Bone marrow (tissue), 2 donors: ENCODE data around the gene ZNF184.

ENCODE experiments used
- DNase-seq, 2 donors: peaks; one replicate each; lab custom pipeline; 2025; lab: John Stamatoyannopoulos, UW

The ZNF184 gene

DNA sequence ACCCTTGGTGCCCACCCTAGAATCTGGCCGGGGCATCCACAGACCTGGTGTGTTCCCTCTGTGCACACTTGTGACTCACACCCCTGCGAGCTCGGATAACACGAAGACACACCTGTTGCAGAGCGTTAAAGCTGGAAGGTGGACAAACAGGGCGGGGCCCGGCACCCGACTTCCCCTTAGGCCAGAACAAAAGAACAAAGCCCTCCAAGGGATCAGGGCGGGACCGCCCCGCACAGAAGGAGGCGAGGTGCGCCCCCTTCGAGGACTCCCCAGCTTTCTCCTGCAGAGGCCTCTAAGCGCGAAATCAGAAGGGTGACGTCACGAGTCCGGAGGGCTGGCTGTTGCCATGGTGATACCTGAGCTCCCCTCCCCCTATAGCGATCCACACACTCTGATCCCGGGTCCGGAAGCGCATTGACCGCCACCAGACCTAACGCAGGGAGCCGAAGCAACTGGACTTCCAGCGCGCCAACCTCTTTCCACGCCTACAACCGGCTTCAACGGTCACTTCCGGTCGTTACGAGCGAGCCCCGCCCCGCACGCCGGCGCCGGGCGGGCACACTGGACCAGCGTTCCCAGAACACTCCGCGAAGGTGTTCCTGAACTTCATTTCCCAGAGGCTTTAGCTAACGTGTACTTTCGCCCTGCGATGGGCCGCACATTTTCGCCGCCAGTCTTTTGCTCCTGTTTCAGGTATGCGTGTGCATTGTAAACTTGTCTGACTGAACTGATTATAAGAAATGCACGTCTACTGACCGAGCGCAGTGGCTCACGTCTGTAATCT is at the start of gene ZNF184:
Gene ZNF184, minus strand, starts transcription at position 489 of the 784 bp plus-strand sequence. CDS start 811 bp downstream, outside the sequence.
- peak; percentile 78 to 86 for DNase-seq

DNA sequence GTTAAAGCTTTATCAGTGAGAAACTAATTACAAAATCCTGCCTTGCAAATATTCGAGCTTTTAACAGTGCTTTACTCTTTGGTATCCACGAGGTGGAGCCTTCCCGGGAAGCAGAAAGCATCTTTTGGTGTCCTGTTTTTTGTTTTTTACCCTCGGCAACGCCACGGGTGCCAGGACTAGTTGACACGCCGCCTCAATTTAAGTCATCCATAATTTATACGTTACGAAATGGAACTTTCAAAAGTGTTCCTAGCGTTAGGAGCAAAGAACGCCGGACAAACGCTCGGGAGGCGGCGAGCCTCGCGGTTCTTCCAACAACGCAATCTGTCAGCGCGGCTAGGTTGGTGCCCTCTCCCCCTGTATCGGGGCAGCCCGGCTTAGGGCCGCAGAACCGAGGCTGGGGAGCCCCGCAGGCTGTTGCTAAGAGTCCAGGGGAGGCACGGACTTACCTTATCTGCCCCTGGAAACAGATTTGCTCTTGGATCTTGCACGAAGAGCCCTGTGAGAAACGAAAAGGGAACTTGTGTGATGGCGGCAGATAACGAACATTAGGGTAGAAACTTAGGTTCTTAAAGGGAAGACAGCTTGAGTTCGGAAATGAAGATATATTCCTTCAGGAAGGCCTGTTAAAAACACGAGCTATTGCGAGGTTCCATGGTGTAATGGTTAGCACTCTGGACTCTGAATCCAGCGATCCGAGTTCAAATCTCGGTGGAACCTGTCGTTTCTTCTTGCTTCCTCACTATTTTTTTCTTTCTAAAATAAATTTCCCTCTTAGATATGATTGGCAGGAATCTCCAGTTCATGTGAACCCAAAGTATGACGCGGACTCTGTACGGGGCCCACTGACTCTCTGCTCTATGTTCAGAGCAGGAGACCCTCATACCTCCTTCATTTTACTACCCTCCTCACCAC is 46.2 kb upstream of the ZNF184 start:
- peak; percentile 24 to 63 for DNase-seq

DNA sequence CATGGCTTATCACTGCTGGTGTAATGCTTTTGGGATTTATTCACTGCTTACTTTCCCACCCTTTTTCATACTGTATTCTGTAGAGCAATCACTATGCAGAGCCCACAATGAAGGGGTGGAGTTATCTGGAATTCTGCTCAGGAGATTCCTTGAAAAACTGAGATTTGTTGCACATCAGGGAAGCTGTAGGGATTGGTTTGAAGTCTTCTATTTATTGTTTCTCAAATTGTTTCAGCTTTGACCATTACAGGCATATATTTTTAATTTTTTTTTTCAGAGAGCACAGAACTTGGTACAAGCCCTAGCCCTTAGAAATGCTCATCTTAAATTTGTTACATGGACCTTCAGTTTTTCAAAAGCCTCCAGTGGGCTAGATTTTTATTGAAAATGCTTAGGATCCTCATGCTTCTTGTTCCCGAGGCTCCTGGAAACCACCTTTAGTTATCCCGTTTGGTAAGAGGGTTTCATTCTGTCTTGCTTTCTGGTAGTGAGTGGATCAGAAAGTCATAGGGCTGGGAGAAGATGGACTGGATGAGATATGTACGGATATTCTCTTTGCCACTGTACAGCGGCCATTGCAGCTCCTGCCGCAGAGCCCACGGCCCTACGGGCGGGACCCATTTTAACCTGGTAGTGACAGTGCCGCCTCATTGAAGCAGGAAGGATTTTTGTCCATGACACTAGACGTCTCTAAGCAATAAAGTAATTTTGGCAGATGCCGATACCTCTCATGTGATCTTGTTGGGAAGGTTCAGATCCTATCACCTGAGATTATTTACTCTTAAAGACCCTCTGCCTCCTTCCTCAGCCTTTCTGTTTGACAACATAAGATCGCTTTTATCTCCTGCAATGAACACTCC is 45.3 kb upstream of the ZNF184 start:
- DNase-seq = no peak

DNA sequence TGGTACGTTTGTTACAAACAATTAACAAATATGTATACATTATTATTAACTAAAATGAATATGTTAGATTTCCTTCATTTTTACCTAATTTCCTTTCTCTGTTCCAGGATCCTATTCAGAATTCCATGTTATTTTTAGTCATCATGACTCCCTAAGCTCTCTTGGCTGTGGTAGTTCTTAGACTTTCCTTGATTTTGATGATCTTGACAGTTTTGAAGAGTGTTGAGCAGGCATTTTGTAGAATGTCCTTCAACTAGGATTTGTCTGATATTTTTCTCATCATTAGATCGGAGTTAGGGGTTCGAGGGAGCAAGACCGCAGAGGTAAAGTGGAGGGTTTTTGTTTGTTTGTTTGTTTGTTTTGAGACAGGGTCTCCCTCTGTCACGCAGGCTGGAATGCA is 44.3 kb upstream of the ZNF184 start:
- no peak for DNase-seq

GRCh38 chr6:27514906-27515495 is 42.1 kb upstream of the ZNF184 start:
- DNase-seq = no peak

DNA sequence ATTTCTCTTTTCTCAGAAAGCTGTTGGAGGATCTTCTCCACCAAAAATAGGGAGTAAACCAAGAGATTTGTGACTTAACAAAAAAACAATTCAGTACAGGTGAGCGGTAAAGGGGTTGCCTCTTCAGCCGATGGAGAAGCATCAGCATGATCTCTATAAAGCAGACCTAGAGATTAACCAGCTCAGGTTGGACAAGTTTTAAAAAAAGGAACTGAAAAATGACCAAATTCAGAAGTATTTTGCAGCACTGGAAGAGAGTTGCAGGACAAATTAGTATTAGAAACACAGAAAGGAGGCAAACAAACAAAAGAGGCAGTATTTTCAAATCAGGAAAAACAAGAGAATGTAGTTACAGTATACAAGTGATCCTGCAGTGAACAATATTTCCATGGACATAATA is 39.6 kb upstream of the ZNF184 start:
- DNase-seq = no peak

DNA sequence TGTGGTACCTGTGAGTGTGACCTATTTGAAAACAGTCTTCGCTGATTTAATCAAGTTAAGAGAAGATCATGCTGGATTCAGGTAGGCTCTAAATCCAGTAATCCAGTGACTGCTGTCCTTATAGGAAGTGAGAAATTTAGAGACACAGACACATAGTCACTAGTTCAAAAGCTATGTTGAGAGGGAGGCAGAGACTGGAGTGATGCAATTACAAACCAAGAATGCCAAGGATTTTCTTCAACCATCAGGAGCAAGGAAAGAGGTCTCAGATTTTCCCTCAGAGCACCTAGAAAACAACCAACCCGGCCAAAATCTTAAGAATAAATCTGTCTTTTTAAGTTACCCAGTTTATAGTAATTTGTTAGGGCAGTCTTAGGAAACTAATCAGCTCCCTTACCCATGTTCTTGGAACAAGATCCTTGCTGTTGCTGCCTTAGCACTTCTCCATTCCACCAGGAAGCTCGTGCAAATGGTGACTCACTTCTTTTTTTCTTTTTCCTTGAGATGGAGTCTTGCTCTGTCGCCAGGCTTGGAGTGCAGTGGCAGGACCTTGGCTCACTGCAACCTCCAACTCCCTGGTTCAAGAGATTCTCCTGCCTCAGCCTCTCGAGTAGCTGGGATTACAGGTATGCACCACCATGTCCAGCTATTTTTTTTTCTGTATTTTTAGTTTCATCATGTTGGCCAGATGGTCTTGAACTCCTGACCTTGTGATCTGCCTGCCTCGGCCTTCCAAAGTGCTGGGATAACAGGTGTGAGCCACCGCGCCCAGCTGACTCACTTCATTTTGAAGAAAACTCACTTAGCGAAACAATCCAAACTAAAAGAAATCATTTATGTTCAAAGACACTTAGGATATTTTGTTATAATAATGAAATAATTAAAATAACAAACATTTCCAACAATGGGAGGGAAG is 34.4 kb upstream of the ZNF184 start:
- no peak for DNase-seq

- no peak for DNase-seq
These were observed 32.5 kb upstream of the ZNF184 start for GRCh38 chr6:27505209-27506027.

- DNase-seq = peak; percentile 25 to 40
These were observed 30.6 kb upstream of the ZNF184 start for GRCh38 chr6:27503436-27504030.

- peak in 1 of 2 donors; percentile 24 for DNase-seq
These were observed 29.9 kb upstream of the ZNF184 start for GRCh38 chr6:27502508-27503435.

DNA sequence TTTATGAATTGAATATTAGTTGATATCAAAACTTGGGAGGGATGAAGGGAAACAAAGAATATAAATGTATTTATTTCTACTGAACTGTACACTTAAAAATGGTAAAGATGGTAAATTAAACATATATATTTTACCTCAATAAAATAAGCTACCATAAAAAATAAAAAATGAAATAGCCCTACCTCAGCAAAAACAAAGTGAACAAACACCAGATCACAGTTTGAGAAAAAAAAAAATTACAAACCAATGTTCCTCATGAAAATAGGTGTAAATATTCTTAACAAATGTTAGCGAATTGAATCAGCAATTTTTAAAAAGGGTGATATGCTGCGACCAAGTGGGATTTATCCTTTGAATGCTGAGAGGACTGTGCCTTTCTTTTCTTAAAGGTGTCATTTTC is 28.3 kb upstream of the ZNF184 start:
- no peak for DNase-seq

DNA sequence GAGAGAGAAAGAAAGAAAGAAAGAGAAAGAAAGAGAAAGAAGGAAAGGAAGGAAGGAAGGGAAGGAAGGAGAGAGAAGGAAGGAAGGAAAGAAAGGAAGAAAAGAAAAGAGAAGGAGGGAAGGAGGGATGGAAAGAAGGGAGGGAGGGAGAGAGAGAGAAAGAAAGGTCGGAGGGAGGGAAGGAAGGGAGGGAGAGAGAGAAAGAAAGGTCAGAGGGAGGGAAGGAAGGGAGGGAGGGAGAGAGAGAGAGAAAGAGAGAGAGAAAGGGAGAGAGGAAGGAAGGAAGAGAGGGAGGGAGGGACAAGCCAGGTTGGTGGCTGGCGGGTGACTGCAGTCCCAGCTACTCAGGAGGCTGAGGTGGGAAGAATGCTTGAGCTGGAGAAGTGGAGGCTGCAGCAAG is 27.3 kb upstream of the ZNF184 start:
- no peak for DNase-seq

GRCh38 chr6:27495386-27496135 is 22.7 kb upstream of the ZNF184 start:
- no peak for DNase-seq

- DNase-seq = no peak
These were observed 22.1 kb upstream of the ZNF184 start for GRCh38 chr6:27494987-27495385.

DNA sequence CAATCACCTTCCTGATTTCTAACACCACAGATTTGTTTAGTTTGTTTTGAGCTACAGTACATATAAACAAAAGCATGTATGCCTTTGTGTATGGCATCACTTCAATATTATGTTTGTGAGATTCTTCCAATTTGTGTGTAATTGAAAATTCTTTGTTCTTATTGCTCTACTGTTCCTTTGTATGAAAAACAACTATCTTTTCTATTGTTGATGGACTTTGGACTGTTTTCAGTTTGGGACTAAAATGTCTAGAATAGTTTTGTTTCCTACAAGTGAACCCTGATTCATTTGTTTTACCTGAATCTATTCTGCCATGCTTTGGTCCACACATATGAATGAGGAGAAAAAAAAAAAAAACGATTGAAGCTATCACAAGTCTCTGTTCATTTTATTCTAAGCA is 21.2 kb upstream of the ZNF184 start:
- DNase-seq = no peak

DNA sequence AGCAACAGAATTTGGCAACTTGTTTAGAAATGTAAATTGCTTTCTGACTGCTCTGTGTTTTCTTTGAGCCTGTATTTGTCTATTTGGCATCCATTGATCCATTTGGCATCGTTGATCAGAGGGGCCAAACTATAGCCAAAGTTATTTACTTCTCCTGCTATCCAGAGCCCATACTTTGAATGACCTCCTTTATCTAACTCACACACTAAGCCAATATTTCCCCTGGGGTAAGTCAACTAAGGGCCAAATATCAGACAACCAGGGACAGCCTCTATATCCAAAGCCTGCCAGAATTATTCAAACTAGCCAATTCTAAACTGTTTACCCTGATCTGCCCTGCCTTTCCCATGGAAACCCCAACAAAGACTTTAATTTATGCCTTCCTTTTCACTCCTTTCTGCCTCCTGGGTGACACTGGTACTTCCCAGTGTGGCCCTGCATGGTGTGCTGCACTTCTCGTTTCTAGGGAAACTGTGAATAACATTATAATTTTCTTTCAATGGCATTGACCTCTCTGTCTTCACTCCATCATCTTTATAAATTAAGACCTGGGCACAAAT is 19.8 kb upstream of the ZNF184 start:
- DNase-seq = no peak
